Kidney epithelial cell (primary cell): Measurements from ENCODE around the gene SDK2. TPM values are rescaled to one million over a fixed set of nuclear protein-coding genes. Genes with fewer than 3 reads are reported as not detected.
"Not testable (repeated sequence)": the region's sequence is repeated elsewhere in the genome, so short reads cannot be mapped to it uniquely, and the experiment has no call there.

ENCODE experiments used
- DNase-seq: peaks from one replicate; pipeline ENCODE4 v3.0.0-alpha.2; 2010; ENCODE audit warnings: low read depth
- H3K27me3 ChIP-seq: 2 replicates; pipeline ENCODE4 v1.6.0; 2011; ENCODE audit warnings: low read length; ENCODE audit not compliant: control insufficient read depth, insufficient read depth
- H3K36me3 ChIP-seq: 2 replicates; pipeline ENCODE4 v1.5.1; 2011; ENCODE audit warnings: low read length; ENCODE audit not compliant: control insufficient read depth, insufficient read depth
- H3K4me3 ChIP-seq: 2 replicates; pipeline ENCODE4 v1.5.1; 2011; ENCODE audit warnings: low read depth, mild to moderate bottlenecking, control low read depth, low read length
- total RNA-seq: library from RNA; depleted of rRNA; stranded (reverse); fragments of >200 nt; gene quantifications from 2 replicates; pipeline ENCODE4 v1.2.3, GENCODE V29; 2015
- TF ChIP-seq, protein P1 (sequence below): IDR thresholded peaks from 2 replicates; pipeline ENCODE4 v1.5.1; 2011; ENCODE audit warnings: mild to moderate bottlenecking, moderate library complexity, low read length, control low read depth, inconsistent platforms; ENCODE audit not compliant: insufficient read depth, poor library complexity, severe bottlenecking

SDK2 gene
- total RNA-seq, 1 donor from 2014 or later, result 1.2 TPM

GRCh38 chr17:73336408-73337329, 307.6 kb downstream of the SDK2 start:
- Histone ChIP-seq H3K27me3 (no peaks in the 10 kb centered on the region), H3K4me3 (no peak overlapping the region), H3K36me3 (no peaks in the 10 kb centered on the region)
- DNase-seq, result no peak
- TF ChIP-seq, protein P1, sequence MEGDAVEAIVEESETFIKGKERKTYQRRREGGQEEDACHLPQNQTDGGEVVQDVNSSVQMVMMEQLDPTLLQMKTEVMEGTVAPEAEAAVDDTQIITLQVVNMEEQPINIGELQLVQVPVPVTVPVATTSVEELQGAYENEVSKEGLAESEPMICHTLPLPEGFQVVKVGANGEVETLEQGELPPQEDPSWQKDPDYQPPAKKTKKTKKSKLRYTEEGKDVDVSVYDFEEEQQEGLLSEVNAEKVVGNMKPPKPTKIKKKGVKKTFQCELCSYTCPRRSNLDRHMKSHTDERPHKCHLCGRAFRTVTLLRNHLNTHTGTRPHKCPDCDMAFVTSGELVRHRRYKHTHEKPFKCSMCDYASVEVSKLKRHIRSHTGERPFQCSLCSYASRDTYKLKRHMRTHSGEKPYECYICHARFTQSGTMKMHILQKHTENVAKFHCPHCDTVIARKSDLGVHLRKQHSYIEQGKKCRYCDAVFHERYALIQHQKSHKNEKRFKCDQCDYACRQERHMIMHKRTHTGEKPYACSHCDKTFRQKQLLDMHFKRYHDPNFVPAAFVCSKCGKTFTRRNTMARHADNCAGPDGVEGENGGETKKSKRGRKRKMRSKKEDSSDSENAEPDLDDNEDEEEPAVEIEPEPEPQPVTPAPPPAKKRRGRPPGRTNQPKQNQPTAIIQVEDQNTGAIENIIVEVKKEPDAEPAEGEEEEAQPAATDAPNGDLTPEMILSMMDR, result no peak

DNA sequence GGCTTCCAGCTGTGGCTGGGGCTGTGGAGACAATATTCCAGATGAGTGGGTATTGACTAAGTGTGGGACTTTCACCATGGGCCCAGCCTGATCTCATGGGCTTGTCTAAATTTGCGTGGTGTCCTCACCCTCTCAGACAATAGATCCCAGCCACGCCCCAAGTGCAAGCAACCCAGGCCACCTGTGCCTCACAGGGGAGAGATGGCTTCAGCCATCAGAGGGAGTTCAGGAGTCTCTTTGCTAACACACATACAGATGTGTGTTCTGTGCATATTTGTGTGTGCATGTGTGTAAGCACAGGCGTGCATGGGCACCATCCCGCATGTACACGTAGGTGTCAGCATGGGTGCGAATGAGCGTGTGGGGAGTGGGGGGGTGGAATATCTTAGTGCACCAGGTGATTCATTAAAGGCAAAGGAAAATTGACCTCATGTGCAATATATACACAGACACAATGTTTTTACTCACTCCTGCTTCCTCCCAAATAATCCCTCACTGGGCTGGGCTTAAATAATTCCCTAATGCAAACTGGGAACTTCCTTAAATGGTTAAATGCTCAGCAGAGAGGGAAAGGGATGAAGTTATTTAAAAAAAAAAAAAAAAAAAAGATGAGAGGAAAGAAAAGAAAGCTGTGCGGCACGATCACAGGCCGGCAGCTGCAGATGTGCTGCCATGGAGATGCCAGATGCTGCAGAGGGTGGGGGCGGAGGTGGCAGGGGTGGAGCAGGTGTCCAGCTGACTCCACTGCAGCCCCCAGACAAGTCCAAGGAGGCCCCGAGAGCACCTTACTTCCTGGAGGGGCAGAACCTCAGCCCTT, 308.4 kb downstream of the SDK2 start:
- Histone ChIP-seq H3K36me3 (no peaks in the 10 kb centered on the region), H3K4me3 (no peak overlapping the region), H3K27me3 (no peaks in the 10 kb centered on the region)
- TF ChIP-seq, protein P1, result no peak
- no peak for DNase-seq

DNA sequence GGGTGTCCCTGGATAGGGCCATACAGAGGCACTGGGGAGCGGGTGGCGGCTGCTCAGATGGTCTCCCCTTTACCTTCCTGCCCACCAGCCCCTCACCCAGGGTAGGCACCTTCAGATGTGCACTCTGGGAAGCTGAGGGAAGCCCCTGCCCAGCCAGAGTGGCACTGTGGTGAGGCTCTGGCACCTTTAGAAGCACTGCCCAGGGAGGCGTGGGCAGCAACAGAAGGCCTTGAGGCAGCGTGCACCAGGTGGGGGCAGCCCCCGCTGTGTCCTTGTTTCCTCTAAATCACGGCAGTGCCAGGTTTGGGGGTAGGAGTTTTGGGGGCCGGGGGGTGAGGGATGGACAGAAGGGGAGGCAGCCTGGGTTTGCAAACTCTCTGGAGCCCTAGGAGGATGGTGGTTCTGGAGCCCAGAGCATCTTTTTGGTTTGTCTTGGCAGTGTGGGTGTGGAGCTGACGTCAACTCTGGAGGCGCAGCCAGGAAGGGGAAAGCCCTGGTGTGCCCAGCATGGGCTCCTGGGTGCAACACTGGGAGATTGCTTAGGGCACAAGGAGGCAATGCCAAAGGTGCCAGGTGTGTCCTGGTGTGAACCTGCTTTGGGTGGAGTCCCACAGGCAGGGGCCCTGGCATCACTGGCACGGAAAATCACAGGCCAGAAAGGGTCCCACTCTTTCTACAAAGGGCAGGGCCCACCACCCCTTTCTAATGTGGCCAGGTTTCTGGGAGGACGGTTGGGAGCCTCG, 309.3 kb downstream of the SDK2 start:
- no peaks in the 10 kb centered on the region for H3K27me3 ChIP-seq
- TF ChIP-seq, protein P1, result no peak
- DNase-seq, result no peak
- no peaks in the 10 kb centered on the region for H3K36me3 ChIP-seq
- no peak overlapping the region for H3K4me3 ChIP-seq

DNA sequence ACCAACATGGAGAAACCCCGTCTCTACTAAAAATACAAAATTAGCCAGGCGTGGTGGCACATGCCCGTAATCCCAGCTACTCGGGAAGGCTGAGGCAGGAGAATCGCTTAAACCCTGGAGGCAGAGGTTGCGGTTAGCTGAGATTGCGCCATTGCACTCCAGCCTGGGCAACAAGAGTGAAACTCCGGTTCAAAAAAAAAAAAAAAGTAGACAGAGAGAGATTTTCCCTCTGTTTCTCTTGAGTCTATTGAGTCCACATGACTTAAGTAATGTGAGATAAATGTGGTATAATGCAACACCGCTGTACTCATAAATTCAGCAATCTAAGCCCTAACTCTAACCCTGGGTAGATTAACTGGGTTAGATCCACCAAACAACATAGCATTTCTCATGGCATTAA, 310.8 kb downstream of the SDK2 start:
- H3K4me3 ChIP-seq, H3K36me3 ChIP-seq, H3K27me3 ChIP-seq, DNase-seq: not testable (repeated sequence)

- no peak for DNase-seq
- TF ChIP-seq, protein P1, result no peak
- Histone ChIP-seq H3K27me3 (no peaks in the 10 kb centered on the region), H3K4me3 (no peak overlapping the region), H3K36me3 (no peaks in the 10 kb centered on the region)
These were observed 313.2 kb downstream of the SDK2 start for GRCh38 chr17:73331060-73331459.

GRCh38 chr17:73327676-73328075, 316.6 kb downstream of the SDK2 start:
- H3K36me3 ChIP-seq, result no peaks in the 10 kb centered on the region
- no peak for DNase-seq
- no peak overlapping the region for H3K4me3 ChIP-seq
- no peaks in the 10 kb centered on the region for H3K27me3 ChIP-seq
- TF ChIP-seq, protein P1, result no peak
